Skeletal muscle satellite cell (primary cell): ENCODE data around the gene GHRL.
A peak's percentile ranks its signal among the peaks of the same experiment; 100 is the strongest.

ENCODE experiments used
- H3K27me3 ChIP-seq: 2 replicates; pipeline ENCODE4 v1.7.0; 2013; ENCODE audit warnings: low read length; ENCODE audit not compliant: control insufficient read depth, insufficient read depth
- H3K36me3 ChIP-seq: 2 replicates; pipeline ENCODE4 v1.7.0; 2013; ENCODE audit warnings: mild to moderate bottlenecking, control low read depth, low read length; ENCODE audit not compliant: insufficient read depth
- H3K4me1 ChIP-seq: 2 replicates; pipeline ENCODE4 v1.7.0; 2013; ENCODE audit warnings: low read length; ENCODE audit not compliant: control insufficient read depth, insufficient read depth
- H3K4me2 ChIP-seq: 2 replicates; pipeline ENCODE4 v1.7.0; 2013; ENCODE audit warnings: mild to moderate bottlenecking, low read length
- H3K4me3 ChIP-seq: 2 replicates; pipeline ENCODE4 v1.7.0; 2013; ENCODE audit warnings: low read length
- H3K9ac ChIP-seq: 2 replicates; pipeline ENCODE4 v1.7.0; 2013; ENCODE audit warnings: mild to moderate bottlenecking, low read depth, low read length, moderate library complexity
- H3K9me3 ChIP-seq: replicated peaks from 2 replicates; pipeline ENCODE4 v1.7.0; 2013; ENCODE audit warnings: mild to moderate bottlenecking, control low read depth, low read length

Gene GHRL

DNA sequence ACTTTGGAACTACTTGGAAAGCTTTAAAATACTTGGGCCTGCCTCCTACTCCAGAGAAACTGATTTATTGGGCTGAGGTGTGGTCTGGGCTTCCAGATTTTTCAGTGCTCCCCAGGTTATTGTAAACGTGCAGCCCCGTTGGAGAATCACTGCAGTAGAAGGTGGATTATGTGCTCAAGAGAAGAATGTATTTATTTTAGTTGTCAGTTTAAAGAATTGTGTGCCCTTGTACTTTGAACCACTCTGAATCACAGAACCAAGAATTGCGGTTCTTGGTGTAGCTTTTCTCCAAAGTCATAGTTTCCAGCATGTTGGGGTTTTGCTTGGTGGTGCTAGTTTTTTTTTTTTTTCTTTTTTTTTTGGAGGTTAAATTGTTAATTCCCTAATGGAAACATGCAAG lies 42.9 kb downstream of the GHRL start:
- H3K4me3 ChIP-seq, result peak overlapping the region; percentile 96
- peaks cover 27% of the 10 kb centered on the region for H3K36me3 ChIP-seq
- no peaks in the 10 kb centered on the region for H3K27me3 ChIP-seq
- H3K9me3 ChIP-seq, result peaks cover 2% of the 10 kb centered on the region
- H3K9ac ChIP-seq, result peak overlapping the region; percentile 88
- peak overlapping the region; percentile 99 for H3K4me2 ChIP-seq
- H3K4me1 ChIP-seq, result peaks cover 15% of the 10 kb centered on the region

DNA sequence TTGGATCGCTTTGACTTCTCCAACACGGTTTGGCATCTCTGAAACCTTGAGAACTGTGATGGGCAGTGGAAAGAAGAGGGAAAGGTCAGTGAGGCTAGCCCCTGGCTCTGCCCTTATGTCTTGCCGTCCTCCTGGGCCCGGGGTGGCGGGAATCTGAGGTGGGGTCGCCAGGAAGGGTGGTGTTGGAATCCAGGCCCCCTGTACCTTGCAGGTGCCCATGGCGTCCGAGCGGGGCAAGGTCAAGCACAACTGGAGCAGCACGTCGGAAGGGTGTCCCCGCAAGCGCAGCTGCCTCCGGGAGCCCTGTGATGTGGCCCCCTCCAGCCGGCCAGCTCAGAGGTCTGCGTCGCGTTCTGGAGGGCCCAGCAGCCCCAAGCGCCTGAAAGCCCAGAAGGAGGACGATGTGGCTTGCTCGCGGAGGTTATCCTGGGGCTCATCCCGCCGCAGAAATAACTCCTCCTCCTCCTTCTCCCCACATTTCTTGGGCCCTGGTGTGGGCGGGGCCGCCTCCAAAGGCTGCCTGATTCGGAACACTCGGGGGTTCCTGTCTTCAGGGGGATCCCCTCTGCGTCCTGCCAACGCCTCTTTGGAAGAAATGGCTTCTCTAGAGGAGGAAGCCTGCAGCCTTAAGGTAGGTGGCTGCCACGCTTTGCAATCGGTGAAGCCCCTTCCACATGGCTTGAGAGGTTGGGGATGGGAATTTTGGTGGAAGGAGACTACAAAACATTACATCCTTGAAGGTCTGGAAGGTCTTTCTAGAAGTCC lies 43.6 kb downstream of the GHRL start:
- peak overlapping the region; percentile 96 for H3K4me3 ChIP-seq
- no peaks in the 10 kb centered on the region for H3K27me3 ChIP-seq
- H3K9ac ChIP-seq, result peak overlapping the region; percentile 88
- H3K9me3 ChIP-seq, result peaks cover 2% of the 10 kb centered on the region
- H3K4me2 ChIP-seq, result peak overlapping the region; percentile 99
- H3K36me3 ChIP-seq, result peaks cover 30% of the 10 kb centered on the region
- peaks cover 15% of the 10 kb centered on the region for H3K4me1 ChIP-seq

DNA sequence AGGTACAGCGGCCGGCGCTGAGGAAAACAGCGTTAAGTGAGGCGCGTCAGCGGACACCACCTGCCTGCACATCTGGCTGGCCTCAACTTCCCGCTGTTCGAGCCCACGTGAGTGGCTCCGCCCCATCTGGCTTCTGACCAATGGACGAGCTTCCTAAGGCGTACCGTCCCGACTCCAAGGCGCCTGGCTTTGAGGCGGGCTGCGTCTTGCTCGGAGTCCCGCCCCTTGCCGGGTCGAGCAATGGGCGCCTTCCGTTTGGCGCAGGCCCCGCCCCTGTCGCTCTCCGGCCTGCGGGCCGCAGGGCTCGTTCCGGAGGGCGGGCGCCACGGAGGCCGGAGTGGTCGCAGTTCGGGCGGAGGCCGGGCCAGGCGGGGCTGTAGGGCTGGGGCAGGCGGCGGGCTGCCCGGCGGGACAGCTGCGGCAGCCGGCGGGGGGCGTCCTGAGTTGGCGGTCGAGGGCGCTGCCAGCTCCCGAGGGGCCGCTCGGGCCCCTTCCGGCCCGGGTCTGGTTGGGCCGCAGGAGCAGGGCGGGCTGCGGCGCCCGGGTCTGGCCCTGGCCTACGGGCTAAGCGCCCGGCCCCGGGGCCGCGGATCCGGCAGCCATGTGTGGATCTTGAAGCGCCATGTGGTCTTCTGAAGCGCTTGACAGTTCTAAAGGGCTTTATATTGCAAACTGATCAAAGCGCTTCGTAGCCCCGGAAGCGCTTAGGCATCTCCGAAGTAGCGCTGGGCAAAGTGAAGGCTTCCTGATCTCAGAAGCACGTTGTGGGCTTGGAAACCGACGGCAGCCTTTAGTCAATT lies 44.4 kb downstream of the GHRL start, which contains the start of gene TATDN2:
Gene TATDN2 (plus strand): TSS at position 276 of the 800 bp plus-strand sequence. CDS start 742 bp downstream, outside the sequence.
- no peaks in the 10 kb centered on the region for H3K27me3 ChIP-seq
- peak within 1 kb of the TSS; percentile 99 for H3K4me2 ChIP-seq
- H3K9ac ChIP-seq, result peak within 1 kb of the TSS; percentile 88
- H3K36me3 ChIP-seq, result peaks cover 28% of the 10 kb centered on the region
- peaks cover 2% of the 10 kb centered on the region for H3K9me3 ChIP-seq
- H3K4me3 ChIP-seq, result peak within 1 kb of the TSS; percentile 96
- peaks cover 15% of the 10 kb centered on the region for H3K4me1 ChIP-seq

DNA sequence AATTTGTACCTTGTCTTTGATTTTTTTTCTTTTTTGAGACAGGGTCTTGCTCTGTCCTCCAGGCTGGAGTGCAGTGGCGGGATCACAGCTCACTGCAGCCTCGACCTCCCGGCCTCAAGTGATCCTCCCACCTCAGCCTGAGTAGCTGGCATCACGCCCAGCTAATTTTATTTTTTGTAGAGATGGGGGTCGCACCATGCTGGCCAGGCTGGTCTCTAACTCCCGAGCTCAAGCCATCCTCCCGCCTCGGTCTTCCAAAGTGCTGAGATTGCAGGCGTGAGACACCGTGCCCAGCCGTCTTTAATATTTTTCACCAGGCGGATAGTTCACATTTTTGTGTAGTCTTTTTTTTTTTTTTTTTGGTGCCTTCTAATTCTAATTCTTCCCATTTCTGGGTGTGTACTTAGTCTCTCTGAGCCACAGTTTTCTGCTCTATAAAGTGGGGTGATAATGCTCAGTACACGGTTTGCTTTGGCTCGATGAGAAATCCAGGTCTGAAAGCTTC lies 45.0 kb downstream of the GHRL start:
- Histone ChIP-seq H3K27me3 (no peaks in the 10 kb centered on the region), H3K9me3 (peaks cover 2% of the 10 kb centered on the region), H3K4me2 (peak overlapping the region; percentile 99), H3K4me3 (peak overlapping the region; percentile 96), H3K36me3 (peaks cover 24% of the 10 kb centered on the region), H3K9ac (peak overlapping the region; percentile 15), H3K4me1 (peaks cover 15% of the 10 kb centered on the region)

DNA sequence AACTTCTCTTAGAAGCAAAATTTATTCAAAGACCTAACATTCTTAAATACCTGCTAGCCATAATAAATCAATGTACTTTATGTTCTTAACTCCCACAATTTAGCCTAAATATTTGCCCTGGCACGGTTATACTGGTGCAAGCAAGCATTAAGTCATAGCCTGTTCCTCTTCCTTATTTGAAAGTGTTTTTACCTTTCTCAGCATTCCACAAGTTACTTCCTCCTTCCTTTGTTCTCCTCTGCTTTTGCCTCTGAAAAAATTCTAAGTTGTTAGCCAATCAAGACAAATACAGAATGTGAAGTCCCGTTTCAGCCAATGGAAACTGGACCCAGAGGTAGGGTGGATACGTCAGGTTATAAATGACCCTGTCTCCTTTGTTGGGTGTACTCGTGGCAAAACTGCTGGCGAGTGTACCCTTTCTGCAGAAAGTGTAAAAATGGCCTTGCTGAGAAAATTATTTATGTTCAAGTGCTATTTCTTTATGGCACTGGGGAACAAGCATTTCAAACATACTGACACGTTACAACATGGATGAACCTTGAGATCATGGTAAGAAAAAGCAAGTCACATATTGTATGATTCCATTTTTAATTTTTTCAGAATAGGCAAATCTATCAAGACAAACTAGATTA lies 47.5 kb downstream of the GHRL start:
- no peak overlapping the region for H3K4me2 ChIP-seq
- no peaks in the 10 kb centered on the region for H3K27me3 ChIP-seq
- H3K9ac ChIP-seq, result no peak overlapping the region
- peaks cover 6% of the 10 kb centered on the region for H3K4me1 ChIP-seq
- H3K9me3 ChIP-seq, result peaks cover 2% of the 10 kb centered on the region
- peaks cover 22% of the 10 kb centered on the region for H3K36me3 ChIP-seq
- no peak overlapping the region for H3K4me3 ChIP-seq

DNA sequence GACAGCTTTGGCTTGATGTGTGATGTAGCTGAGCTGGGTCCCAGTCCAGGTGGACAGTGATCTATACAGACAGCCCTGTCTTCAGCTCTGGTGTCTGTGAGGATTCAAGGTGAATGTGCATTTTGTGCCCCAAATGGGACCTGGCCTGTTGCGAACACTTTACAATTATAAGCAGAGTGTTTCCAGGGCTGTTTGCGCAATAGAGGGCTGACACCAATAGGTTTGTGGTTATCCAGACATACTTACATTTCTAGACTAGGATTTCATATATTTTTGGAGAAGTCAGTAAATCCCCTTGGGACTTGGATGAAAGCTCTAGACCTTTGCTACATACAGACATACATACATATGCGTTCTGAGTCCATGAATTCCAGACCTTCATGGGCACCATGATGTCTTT lies 48.7 kb downstream of the GHRL start:
- Histone ChIP-seq H3K36me3 (peaks cover 24% of the 10 kb centered on the region), H3K4me3 (no peak overlapping the region), H3K9ac (no peak overlapping the region), H3K4me2 (no peak overlapping the region), H3K9me3 (peaks cover 2% of the 10 kb centered on the region), H3K27me3 (no peaks in the 10 kb centered on the region), H3K4me1 (peaks cover 3% of the 10 kb centered on the region)

DNA sequence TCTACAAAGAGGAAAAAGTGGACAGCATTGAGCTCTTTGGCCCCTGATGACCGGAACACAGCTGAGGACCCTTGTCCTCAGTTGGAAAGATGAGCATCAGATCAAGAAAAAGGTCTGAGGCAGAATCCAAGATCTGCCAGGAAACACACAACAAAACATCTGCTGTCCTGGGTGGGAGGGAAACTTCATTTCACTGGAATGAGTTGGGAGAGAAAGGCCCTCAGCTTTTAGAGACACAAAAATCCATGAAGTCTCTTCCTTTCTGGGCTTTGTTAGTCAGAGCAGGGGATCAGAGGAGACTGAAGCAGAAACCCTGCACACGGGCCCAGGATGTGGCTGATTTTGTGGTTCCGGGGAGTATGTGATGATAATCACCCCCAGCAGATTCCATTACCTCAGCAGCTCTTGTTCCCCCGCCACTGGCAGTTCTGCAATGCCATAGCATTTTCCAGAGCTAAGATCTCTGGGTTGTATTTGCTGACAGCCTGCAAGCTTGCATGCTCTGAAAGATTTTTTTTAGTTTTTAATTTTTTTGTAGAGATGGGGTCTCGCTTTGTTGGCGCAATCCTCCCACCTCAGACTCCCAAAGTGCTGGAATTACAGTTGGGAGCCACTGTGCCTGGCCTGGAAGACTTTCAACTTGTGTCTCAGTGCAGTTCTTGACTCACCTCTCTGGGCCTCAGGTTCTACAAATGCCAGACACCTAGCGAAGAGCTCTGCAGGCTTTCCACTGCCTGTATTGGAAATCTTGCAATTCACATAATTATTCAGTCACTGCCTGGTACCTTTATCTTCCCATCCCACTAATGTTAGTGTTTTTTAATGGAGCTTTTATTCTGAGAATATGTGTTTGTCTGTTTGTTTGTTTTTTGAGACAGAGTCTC lies 50.3 kb downstream of the GHRL start:
- no peak overlapping the region for H3K4me2 ChIP-seq
- H3K27me3 ChIP-seq, result no peaks in the 10 kb centered on the region
- no peak overlapping the region for H3K9ac ChIP-seq
- no peak overlapping the region for H3K4me3 ChIP-seq
- peaks cover 2% of the 10 kb centered on the region for H3K9me3 ChIP-seq
- H3K4me1 ChIP-seq, result no peaks in the 10 kb centered on the region
- H3K36me3 ChIP-seq, result peaks cover 37% of the 10 kb centered on the region

DNA sequence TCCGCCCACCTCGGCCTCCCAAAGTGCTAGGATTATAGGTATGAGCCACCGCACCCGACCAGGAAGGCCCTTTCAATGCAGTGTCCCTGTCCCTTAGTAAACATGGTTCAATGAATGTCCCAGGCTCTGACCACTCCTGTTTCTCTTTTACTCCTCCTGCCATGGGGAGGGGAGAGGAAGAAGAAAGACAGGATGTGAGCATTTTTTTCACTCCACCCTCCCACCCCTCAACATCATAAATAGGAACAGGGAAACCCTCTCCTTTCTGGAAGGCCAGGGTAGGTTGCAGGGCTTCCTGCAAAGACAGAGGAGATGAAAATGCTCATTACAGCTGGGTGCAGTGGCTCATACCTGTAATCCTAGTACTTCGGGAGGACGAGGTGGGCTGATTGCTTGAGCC lies 51.9 kb downstream of the GHRL start:
- H3K9ac ChIP-seq, result no peak overlapping the region
- H3K4me2 ChIP-seq, result no peak overlapping the region
- no peaks in the 10 kb centered on the region for H3K27me3 ChIP-seq
- H3K4me1 ChIP-seq, result no peaks in the 10 kb centered on the region
- H3K4me3 ChIP-seq, result no peak overlapping the region
- H3K9me3 ChIP-seq, result peaks cover 2% of the 10 kb centered on the region
- peaks cover 40% of the 10 kb centered on the region for H3K36me3 ChIP-seq

DNA sequence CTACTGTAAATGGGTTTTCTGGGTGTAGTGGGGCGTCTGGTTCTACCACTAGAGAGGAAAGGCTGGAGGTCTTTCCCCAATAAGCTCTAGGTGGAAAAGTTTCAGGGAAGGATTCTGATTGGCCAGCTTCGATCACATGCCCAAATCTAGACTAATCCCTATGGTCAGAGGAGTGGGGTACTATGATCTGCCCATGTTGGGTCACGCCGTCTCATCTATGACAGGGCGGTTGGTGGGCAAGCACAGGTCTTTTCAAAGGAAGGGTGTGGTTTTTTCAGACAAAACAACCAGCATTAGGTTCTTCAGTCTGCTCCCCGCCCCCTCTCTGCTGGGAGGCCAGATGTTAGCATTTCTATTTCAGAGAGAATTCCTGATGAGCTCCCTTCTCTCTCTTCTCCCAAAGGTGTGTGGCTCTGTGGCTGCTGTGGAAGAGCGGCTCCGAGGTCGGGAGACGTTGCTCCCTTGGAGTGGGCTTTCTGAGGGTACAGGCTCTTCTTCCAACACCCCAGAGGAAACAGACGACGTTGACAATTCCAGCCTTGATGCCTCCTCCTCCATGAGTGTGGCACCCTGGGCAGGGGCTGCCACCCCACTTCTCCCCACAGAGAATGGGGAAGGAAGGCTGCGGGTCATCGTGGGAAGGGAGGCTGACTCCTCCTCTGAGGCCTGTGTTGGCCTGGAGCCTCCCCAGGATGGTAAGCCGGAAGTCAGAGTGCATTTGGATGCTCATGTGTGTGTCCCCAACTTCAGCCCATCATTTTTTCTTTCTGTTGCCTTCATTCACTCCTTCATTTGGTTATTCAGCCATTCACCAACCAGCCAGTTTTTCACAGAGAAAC lies 54.2 kb downstream of the GHRL start:
- Histone ChIP-seq H3K36me3 (peaks cover 40% of the 10 kb centered on the region), H3K4me1 (no peaks in the 10 kb centered on the region), H3K4me2 (no peak overlapping the region), H3K27me3 (no peaks in the 10 kb centered on the region), H3K9me3 (no peaks in the 10 kb centered on the region), H3K9ac (no peak overlapping the region), H3K4me3 (no peak overlapping the region)
